Endothelial cell of umbilical vein (primary cell): ENCODE measurements around the gene TGFA. TPM values are rescaled to one million over a fixed set of nuclear protein-coding genes. Genes with fewer than 3 reads are reported as not detected.

Experiments
- BruUV-seq: library from RNA; stranded (reverse); fragments of 400-500 nt; replicated peaks from 2 replicates; lab custom pipeline; 2021; lab: Mats Ljungman, UMichigan
- CTCF ChIA-PET: fragments of 300-600, 350-600 bp; sonication (Branson Sonifier 250); formaldehyde crosslinking; loops from one replicate; lab custom pipeline; 2021; ENCODE audit warnings: antibody characterized with exemption, inconsistent platforms; lab: Charles Lee
- POLR2A ChIA-PET: fragments of 300-600, 350-600 bp; sonication (Branson Sonifier 250); formaldehyde crosslinking; loops from one replicate; lab custom pipeline; 2021; ENCODE audit warnings: antibody characterized with exemption, inconsistent platforms; lab: Charles Lee
- DNase-seq: peaks from one replicate; pipeline ENCODE4 v3.0.0-alpha.2; 2011; ENCODE audit warnings: low read depth, low spot score
- FAIRE-seq: peaks from 2 replicates; lab custom pipeline; 2011; peaks lifted over from hg19 to GRCh38; lab: Jason Lieb, UNC
- H2AFZ ChIP-seq: 2 replicates; pipeline ENCODE4 v1.6.0; 2012; ENCODE audit warnings: low read depth, low read length, control low read depth, inconsistent platforms
- H3K27ac ChIP-seq: 2 replicates; pipeline ENCODE4 v1.5.1; 2011; ENCODE audit warnings: low read depth, mild to moderate bottlenecking, control low read depth, low read length, moderate library complexity; ENCODE audit not compliant: insufficient read depth
- H3K27me3 ChIP-seq, 2 experiments: 2 replicates each; pipeline versions ENCODE4 v1.6.0 to v1.6.1; 2011; ENCODE audit warnings: low read length in 2 of 2, mixed read lengths in 1 of 2; ENCODE audit not compliant: control insufficient read depth in 2 of 2, insufficient read depth in 2 of 2
- H3K36me3 ChIP-seq, 2 experiments: 2 replicates in 1 of 2; 3 replicates in 1 of 2; pipeline ENCODE4 v1.5.1; 2011; ENCODE audit warnings: low read length in 2 of 2, mild to moderate bottlenecking in 1 of 2, moderate library complexity in 1 of 2; ENCODE audit not compliant: control insufficient read depth in 2 of 2, insufficient read depth in 2 of 2; ENCODE audit errors: extremely low read depth in 1 of 2
- H3K4me1 ChIP-seq: 3 replicates; pipeline ENCODE4 v1.5.1; 2011; ENCODE audit warnings: mild to moderate bottlenecking, low read length; ENCODE audit not compliant: control insufficient read depth, insufficient read depth; ENCODE audit errors: extremely low read depth
- H3K4me2 ChIP-seq: 2 replicates; pipeline ENCODE4 v1.6.1; 2011; ENCODE audit warnings: low read length, control low read depth, mixed read lengths; ENCODE audit not compliant: insufficient read depth
- H3K4me3 ChIP-seq, 3 experiments: fragments of 200-600 bp in 1 of 3; sonication (generic), shearing (Covaris generic) in 1 of 3; replicated peaks in 1 of 3; 2 replicates each; pipeline ENCODE4 v1.5.1; 2011 to 2016; ENCODE audit warnings: control low read depth in 3 of 3, low read length in 3 of 3, mild to moderate bottlenecking in 2 of 3, inconsistent platforms in 1 of 3, low read depth in 1 of 3, moderate library complexity in 1 of 3; ENCODE audit not compliant: insufficient read depth in 1 of 3
- H3K79me2 ChIP-seq: 2 replicates; pipeline ENCODE4 v1.6.0; 2012; ENCODE audit warnings: low read length, inconsistent platforms; ENCODE audit not compliant: control insufficient read depth, insufficient read depth
- H3K9ac ChIP-seq: replicated peaks from 2 replicates; pipeline ENCODE3; 2011; ENCODE audit warnings: low read length, control low read depth; ENCODE audit not compliant: insufficient read depth; ENCODE audit errors: extremely low read depth
- H3K9me1 ChIP-seq: replicated peaks from 3 replicates; pipeline ENCODE4 v1.6.0; 2011; ENCODE audit warnings: mild to moderate bottlenecking, low read length; ENCODE audit not compliant: control insufficient read depth, insufficient read depth; ENCODE audit errors: extremely low read depth
- H3K9me3 ChIP-seq: replicated peaks from 2 replicates; pipeline ENCODE4 v1.5.1; 2012; ENCODE audit warnings: low read length, inconsistent platforms; ENCODE audit not compliant: control insufficient read depth, insufficient read depth
- H4K20me1 ChIP-seq: replicated peaks from 2 replicates; pipeline ENCODE3; 2011; ENCODE audit warnings: mild to moderate bottlenecking, low read length; ENCODE audit not compliant: control insufficient read depth, insufficient read depth; ENCODE audit errors: extremely low read depth
- EZH2 ChIP-seq: IDR thresholded peaks from 2 replicates; pipeline ENCODE4 v1.6.1; 2012; ENCODE audit warnings: borderline replicate concordance, low read depth, mild to moderate bottlenecking, moderate library complexity, low read length, inconsistent platforms; ENCODE audit not compliant: severe bottlenecking
- FOS ChIP-seq: IDR thresholded peaks from 2 replicates; pipeline ENCODE4 v1.6.1; 2011; ENCODE audit warnings: mild to moderate bottlenecking, low read length, moderate library complexity, borderline replicate concordance; ENCODE audit not compliant: insufficient read depth
- GATA2 ChIP-seq: IDR thresholded peaks from 2 replicates; pipeline ENCODE4 v1.7.0; 2011; ENCODE audit warnings: low read depth, mild to moderate bottlenecking, moderate library complexity, mixed read lengths, low read length; ENCODE audit not compliant: insufficient read length, insufficient read depth
- JUN ChIP-seq: IDR thresholded peaks from 2 replicates; pipeline ENCODE4 v1.6.1; 2011; ENCODE audit warnings: borderline replicate concordance, low read depth; ENCODE audit not compliant: insufficient read length, insufficient read depth
- MAX ChIP-seq: IDR thresholded peaks from 2 replicates; pipeline ENCODE4 v1.6.1; 2011; ENCODE audit not compliant: insufficient read depth, insufficient read length
- MYC ChIP-seq: IDR thresholded peaks from one replicate; pipeline ENCODE4 v1.6.1; 2011; ENCODE audit warnings: mild to moderate bottlenecking, low read depth, low read length
- POLR2A ChIP-seq: IDR thresholded peaks from 2 replicates; pipeline ENCODE4 v1.6.1; 2012; ENCODE audit warnings: low read depth, mild to moderate bottlenecking, control low read depth, low read length
- POLR2AphosphoS5 ChIP-seq: IDR thresholded peaks from 2 replicates; pipeline ENCODE4 v1.6.1; 2012; ENCODE audit warnings: low read depth, mild to moderate bottlenecking, control low read depth, low read length, moderate library complexity; ENCODE audit not compliant: insufficient read depth
- dilution Hi-C: fragments of 300-500 bp; cut with MboI; formaldehyde crosslinking; loops from one replicate; pipeline ENCODE4 v1.15.0; 2019; ENCODE audit warnings: low sequenced_read_pairs; ENCODE audit not compliant: extremely low pct_ligation_motif_present
- intact Hi-C: fragments of 100-400 bp; cut with micrococcal nuclease; formaldehyde crosslinking; loops from one replicate; pipeline ENCODE4 v1.10.0; 2022
- polyA plus RNA-seq, 4 experiments: library from polyadenylated mRNA; depleted of rRNA in 3 of 4; stranded (reverse) in 3 of 4; unstranded in 1 of 4; fragments of >200 nt; gene quantifications; 2 replicates each; pipeline versions ENCODE4 v1.2.1 to v1.2.3, GENCODE V29; 2011 to 2012; ENCODE audit warnings: missing spikeins in 1 of 4
- total RNA-seq: library from RNA; stranded (reverse); gene quantifications from 2 replicates; pipeline ENCODE4 v1.2.3, GENCODE V29; 2021
- TF ChIP-seq, protein P1 (sequence below), 2 donors: IDR thresholded peaks; 1 replicate in 1 of 2; 2 replicates in 1 of 2; pipeline ENCODE4 v1.5.1; 2011; ENCODE audit warnings: low read length in 2 of 2, mild to moderate bottlenecking in 2 of 2, moderate library complexity in 2 of 2, control low read depth in 1 of 2, inconsistent platforms in 1 of 2, low read depth in 1 of 2; ENCODE audit not compliant: insufficient read depth in 1 of 2; ENCODE audit errors: extremely low read depth in 1 of 2

The TGFA gene
- total and polyA plus RNA-seq, 2 donors (not counting 3 experiments of a cell fraction or from before 2014, with no cell fraction given) = 0.22 to 0.32 TPM

DNA sequence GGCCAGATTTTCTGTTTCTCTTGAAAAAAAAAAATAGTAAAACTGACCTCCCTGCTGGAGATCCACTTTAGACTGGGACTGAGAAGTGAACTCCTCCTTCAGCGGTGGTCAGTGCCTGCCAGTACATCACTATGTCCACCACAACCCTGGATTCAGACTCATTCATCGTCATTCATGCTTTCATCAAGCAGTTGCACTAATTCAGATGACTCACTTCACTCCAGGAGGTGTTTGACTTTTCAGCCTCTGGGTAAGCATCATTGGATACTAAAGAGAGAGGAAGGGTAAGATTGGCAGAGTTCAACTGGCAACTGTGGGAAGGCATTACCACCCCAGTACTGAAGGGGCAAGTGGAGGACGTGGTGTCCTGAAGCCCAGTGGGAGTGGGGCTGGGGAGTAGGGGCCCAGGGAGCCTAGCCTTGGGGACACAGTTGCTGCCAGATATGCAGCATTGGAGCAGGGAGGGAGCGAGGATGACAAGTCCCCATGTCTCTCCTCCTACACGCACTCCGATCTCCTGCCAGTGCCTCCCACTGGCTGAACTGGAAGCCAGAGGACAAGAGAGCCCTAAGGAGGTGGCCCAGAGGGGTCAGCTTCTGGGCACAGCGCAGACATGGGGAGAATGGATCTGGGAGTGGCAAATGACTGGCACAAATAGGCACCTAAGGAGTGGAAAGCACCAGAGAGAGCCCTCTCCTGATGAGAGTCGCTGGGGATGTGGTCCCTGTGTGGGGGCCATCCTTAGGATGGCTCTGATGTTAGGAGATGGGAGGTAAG is 111.1 kb downstream of the TGFA start:
- Histone ChIP-seq H3K79me2 (no peaks in the 10 kb centered on the region), H3K9ac (no peak overlapping the region), H3K27ac (no peak overlapping the region), H3K4me2 (no peak overlapping the region), H3K27me3 (peaks cover 0 to 2% of the 10 kb centered on the region in 2 experiments), H3K4me3 (no peak overlapping the region), H3K9me3 (no peaks in the 10 kb centered on the region), H3K36me3 (no peaks in the 10 kb centered on the region), H3K4me1 (no peaks in the 10 kb centered on the region), H2AFZ (no peak overlapping the region), H3K9me1 (no peaks in the 10 kb centered on the region), H4K20me1 (no peaks in the 10 kb centered on the region)
- no peak for TF ChIP-seq JUN
- TF ChIP-seq MYC = no peak
- CTCF ChIA-PET = no interaction called here
- no TSS peak for BruUV-seq
- dilution Hi-C loops = no loop called here
- FAIRE-seq (no peak), DNase-seq (no peak)
- intact Hi-C loops = loop anchor here (10.0 kb wide), 1 partner anchor 98 kb away; no protein-coding TSS in a partner anchor
- POLR2A ChIA-PET = no interaction called here

GRCh38 chr2:70440621-70441020 is 113.0 kb downstream of the TGFA start:
- Histone ChIP-seq H4K20me1 (no peaks in the 10 kb centered on the region), H3K27me3 (peaks cover 2 to 11% of the 10 kb centered on the region in 2 experiments), H3K9me1 (no peaks in the 10 kb centered on the region), H3K27ac (no peak overlapping the region), H2AFZ (no peak overlapping the region), H3K4me3 (no peak overlapping the region), H3K36me3 (no peaks in the 10 kb centered on the region), H3K9me3 (no peaks in the 10 kb centered on the region), H3K9ac (no peak overlapping the region), H3K79me2 (no peaks in the 10 kb centered on the region), H3K4me2 (no peak overlapping the region), H3K4me1 (no peaks in the 10 kb centered on the region)
- TF ChIP-seq FOS = no peak
- TF ChIP-seq MYC = no peak
- TF ChIP-seq POLR2AphosphoS5 = no peak
- no peak for TF ChIP-seq JUN
- no peak for TF ChIP-seq POLR2A
- TF ChIP-seq EZH2 = no peak
- TF ChIP-seq MAX = no peak
- TF ChIP-seq GATA2 = no peak
- TF ChIP-seq, protein P1, sequence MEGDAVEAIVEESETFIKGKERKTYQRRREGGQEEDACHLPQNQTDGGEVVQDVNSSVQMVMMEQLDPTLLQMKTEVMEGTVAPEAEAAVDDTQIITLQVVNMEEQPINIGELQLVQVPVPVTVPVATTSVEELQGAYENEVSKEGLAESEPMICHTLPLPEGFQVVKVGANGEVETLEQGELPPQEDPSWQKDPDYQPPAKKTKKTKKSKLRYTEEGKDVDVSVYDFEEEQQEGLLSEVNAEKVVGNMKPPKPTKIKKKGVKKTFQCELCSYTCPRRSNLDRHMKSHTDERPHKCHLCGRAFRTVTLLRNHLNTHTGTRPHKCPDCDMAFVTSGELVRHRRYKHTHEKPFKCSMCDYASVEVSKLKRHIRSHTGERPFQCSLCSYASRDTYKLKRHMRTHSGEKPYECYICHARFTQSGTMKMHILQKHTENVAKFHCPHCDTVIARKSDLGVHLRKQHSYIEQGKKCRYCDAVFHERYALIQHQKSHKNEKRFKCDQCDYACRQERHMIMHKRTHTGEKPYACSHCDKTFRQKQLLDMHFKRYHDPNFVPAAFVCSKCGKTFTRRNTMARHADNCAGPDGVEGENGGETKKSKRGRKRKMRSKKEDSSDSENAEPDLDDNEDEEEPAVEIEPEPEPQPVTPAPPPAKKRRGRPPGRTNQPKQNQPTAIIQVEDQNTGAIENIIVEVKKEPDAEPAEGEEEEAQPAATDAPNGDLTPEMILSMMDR (IDR thresholded peaks at IDR 0.05; ENCODE audit: extremely low read depth in 1 of 2, insufficient read depth in 1 of 2, low read depth in 1 of 2, low read length in 2 of 2) = no peak
- DNase-seq (no peak), FAIRE-seq (peak; percentile 49)
- dilution Hi-C loops = no loop called here
- BruUV-seq = no TSS peak
- ChIA-PET POLR2A (no interaction called here), CTCF (interaction anchor here (1.1 to 1.2 kb wide), 2 partner anchors 9 to 137 kb away, joined by 3 to 4 read pairs; no protein-coding TSS in a partner anchor)
- intact Hi-C loops = loop anchor here (1.0 to 10.0 kb wide), 2 partner anchors 32 to 96 kb away; no protein-coding TSS in a partner anchor
